Nephron (organoid): ENCODE results near the gene FNDC3B.

Experiments
- H3K27ac Mint-ChIP-seq, 3 experiments: 2 replicates each; pipeline ENCODE4 v1.8.0; 2020; ENCODE audit warnings: mixed read lengths in 3 of 3, mild to moderate bottlenecking in 2 of 3, moderate library complexity in 1 of 3
- H3K27me3 Mint-ChIP-seq: 2 replicates; pipeline ENCODE4 v1.8.0; 2021; ENCODE audit warnings: low read depth, mild to moderate bottlenecking, moderate library complexity, mixed read lengths
- H3K36me3 Mint-ChIP-seq: 2 replicates; pipeline ENCODE4 v1.8.0; 2020; ENCODE audit warnings: low read depth, mixed read lengths
- H3K4me1 Mint-ChIP-seq: 2 replicates; pipeline ENCODE4 v1.8.0; 2020; ENCODE audit warnings: mixed read lengths
- H3K4me3 Mint-ChIP-seq, 3 experiments: 2 replicates each; pipeline ENCODE4 v1.8.0; 2020; ENCODE audit warnings: mild to moderate bottlenecking in 3 of 3, mixed read lengths in 3 of 3, moderate library complexity in 2 of 3
- H3K9me3 Mint-ChIP-seq: 2 replicates; pipeline ENCODE4 v1.8.0; 2020; ENCODE audit warnings: mixed read lengths
- CTCF ChIP-seq, 3 experiments: fragments of 200-600 bp; sonication (generic); IDR thresholded peaks; one replicate each; pipeline ENCODE4 v1.5.0; 2021; ENCODE audit warnings: antibody characterized with exemption in 3 of 3; ENCODE audit not compliant: unreplicated experiment in 3 of 3

FNDC3B gene

GRCh38 chr3:172300187-172300586 is 260.8 kb downstream of the FNDC3B start:
- Mint-ChIP-seq H3K36me3 (peaks cover 68% of the 10 kb centered on the region), H3K4me3 (no peak overlapping the region), H3K27ac (no peak overlapping the region), H3K9me3 (no peaks in the 10 kb centered on the region), H3K27me3 (no peaks in the 10 kb centered on the region), H3K4me1 (peaks cover 11% of the 10 kb centered on the region)
- TF ChIP-seq CTCF (IDR thresholded peaks at IDR 0.05; ENCODE audit: unreplicated experiment in 3 of 3): no peak

- TF ChIP-seq CTCF (IDR thresholded peaks at IDR 0.05; ENCODE audit: unreplicated experiment in 3 of 3): no peak
- Mint-ChIP-seq H3K27ac (no peak overlapping the region), H3K9me3 (no peaks in the 10 kb centered on the region), H3K4me3 (no peak overlapping the region), H3K4me1 (peaks cover 11% of the 10 kb centered on the region), H3K36me3 (peaks cover 68% of the 10 kb centered on the region), H3K27me3 (no peaks in the 10 kb centered on the region)
Observed at GRCh38 chr3:172300862-172301261, 261.5 kb downstream of the FNDC3B start.

- H3K36me3 Mint-ChIP-seq: peaks cover 66% of the 10 kb centered on the region
- no peak overlapping the region for H3K4me3 Mint-ChIP-seq
- TF ChIP-seq CTCF (IDR thresholded peaks at IDR 0.05; ENCODE audit: unreplicated experiment in 3 of 3): no peak
- H3K9me3 Mint-ChIP-seq: no peaks in the 10 kb centered on the region
- peaks cover 11% of the 10 kb centered on the region for H3K4me1 Mint-ChIP-seq
- H3K27me3 Mint-ChIP-seq: no peaks in the 10 kb centered on the region
- peak overlapping the region in 2 of 3 experiments; percentile 3 to 4 for H3K27ac Mint-ChIP-seq
Observed at GRCh38 chr3:172302203-172302602, 262.8 kb downstream of the FNDC3B start.

- peaks cover 11% of the 10 kb centered on the region for H3K4me1 Mint-ChIP-seq
- H3K36me3 Mint-ChIP-seq: peaks cover 69% of the 10 kb centered on the region
- H3K27ac Mint-ChIP-seq: no peak overlapping the region
- TF ChIP-seq CTCF (IDR thresholded peaks at IDR 0.05; ENCODE audit: unreplicated experiment in 3 of 3): no peak
- H3K9me3 Mint-ChIP-seq: no peaks in the 10 kb centered on the region
- H3K4me3 Mint-ChIP-seq: no peak overlapping the region
- no peaks in the 10 kb centered on the region for H3K27me3 Mint-ChIP-seq
Observed at GRCh38 chr3:172303181-172303580, 263.8 kb downstream of the FNDC3B start.

GRCh38 chr3:172303941-172304558 is 264.7 kb downstream of the FNDC3B start:
- Mint-ChIP-seq H3K4me1 (peaks cover 11% of the 10 kb centered on the region), H3K36me3 (peaks cover 68% of the 10 kb centered on the region), H3K4me3 (no peak overlapping the region), H3K9me3 (no peaks in the 10 kb centered on the region), H3K27me3 (no peaks in the 10 kb centered on the region), H3K27ac (no peak overlapping the region)
- peak in 1 of 3 experiments; percentile 9 for TF ChIP-seq CTCF (IDR thresholded peaks at IDR 0.05; ENCODE audit: unreplicated experiment in 3 of 3)

- TF ChIP-seq CTCF (IDR thresholded peaks at IDR 0.05; ENCODE audit: unreplicated experiment in 3 of 3): no peak
- Mint-ChIP-seq H3K27ac (no peak overlapping the region), H3K27me3 (no peaks in the 10 kb centered on the region), H3K4me3 (no peak overlapping the region), H3K36me3 (peaks cover 68% of the 10 kb centered on the region), H3K9me3 (no peaks in the 10 kb centered on the region), H3K4me1 (peaks cover 11% of the 10 kb centered on the region)
Observed at GRCh38 chr3:172305552-172305951, 266.2 kb downstream of the FNDC3B start.
